Activated CD4-positive, alpha-beta T cell treated with anti-CD3 and anti-CD28 coated beads, Interleukin-2, amount 50 U/mL, for 24 hours (primary cell): Measurements from ENCODE around the gene MDGA2.

Experiments
- DNase-seq, 2 donors: peaks; one replicate each; pipeline ENCODE4 v3.0.0-alpha.2; 2020; ENCODE audit warnings: low read depth in 1 of 2, low spot score in 1 of 2

Gene MDGA2

DNA sequence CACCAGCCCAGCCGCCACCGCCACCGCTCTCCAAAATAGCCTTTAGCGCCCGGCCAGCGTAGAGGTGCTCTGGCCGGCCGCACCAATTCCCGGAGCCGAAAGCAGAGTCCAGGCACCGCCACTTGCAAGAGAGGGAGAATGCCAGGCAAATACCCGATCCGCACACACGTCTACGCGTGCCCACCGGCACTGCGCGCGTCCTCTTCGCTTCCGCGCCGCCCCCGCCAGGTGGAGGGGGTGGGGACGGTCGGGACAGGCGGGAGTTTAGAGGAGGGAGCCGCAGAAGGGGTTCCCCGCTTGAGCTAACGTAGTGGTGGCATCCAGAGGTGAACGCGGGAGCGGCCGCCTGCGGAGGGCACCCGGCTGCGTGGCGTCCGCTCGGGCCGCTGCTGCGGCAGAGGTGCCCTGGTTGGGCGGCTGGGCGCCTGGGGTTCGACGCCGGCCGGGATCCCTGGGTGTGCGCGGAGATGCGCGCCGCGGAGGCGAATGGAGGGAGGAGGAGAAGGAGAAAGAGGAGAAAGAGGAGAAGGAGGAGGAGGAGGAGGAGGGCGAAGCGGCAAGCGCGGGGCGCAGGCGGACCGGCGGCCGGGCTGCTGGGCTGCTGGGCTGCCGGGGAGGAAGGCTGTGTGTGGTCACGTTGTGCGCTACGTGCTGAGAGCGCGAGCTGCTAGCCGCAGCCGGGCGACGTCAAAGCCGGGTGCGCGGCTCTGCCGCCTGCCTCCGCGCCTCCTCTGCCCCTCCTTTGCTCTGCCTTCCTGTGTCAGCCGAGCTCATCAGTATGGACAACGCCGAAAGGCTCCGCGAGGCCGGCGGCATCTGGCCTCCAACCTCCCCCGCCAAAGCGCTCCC lies at the start of gene MDGA2:
TSS of gene MDGA2 (minus strand) at position 140 of the 849 bp plus-strand sequence.
- no peak for DNase-seq

DNA sequence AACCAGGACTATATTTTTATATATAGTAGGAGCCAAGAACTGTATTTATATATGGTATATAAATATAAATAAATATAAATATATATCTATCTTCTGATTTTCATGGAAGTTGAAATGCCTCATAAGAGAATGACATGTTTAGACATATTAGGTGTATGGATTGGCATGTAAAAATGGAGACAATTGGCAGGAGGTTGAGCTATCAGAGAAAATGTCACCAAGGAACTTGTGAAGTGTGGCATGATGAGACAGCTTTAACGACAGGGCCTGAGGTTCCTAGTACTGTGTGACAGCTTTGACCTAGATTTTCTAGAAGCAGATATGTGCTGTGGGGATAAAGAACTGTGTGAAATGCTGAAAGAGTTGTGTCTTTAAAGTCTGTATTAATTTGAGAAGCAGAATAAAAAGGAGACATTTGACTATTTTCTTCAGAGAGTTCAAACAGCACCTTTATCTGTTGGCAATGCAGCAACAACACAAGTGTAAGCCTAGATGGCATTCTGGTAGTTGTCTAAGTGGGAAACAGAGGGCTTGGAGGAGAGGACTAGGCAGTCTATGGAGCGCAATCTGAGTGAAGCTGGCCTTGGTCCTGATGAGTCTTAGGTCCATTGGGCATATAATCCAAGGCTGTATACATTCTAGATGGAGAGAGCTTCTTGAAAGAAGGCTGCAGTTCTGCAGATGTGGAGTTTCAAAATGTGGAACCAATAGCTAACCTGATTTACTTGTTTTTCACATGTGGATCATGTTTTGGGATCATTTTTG lies 47.7 kb upstream of the MDGA2 start:
- DNase-seq: no peak

- DNase-seq: no peak
Observed at GRCh38 chr14:47720281-47720680, 44.9 kb upstream of the MDGA2 start.

GRCh38 chr14:47715330-47715729 lies 39.9 kb upstream of the MDGA2 start:
- DNase-seq: no peak

GRCh38 chr14:47710581-47710980 lies 35.2 kb upstream of the MDGA2 start:
- DNase-seq: no peak

DNA sequence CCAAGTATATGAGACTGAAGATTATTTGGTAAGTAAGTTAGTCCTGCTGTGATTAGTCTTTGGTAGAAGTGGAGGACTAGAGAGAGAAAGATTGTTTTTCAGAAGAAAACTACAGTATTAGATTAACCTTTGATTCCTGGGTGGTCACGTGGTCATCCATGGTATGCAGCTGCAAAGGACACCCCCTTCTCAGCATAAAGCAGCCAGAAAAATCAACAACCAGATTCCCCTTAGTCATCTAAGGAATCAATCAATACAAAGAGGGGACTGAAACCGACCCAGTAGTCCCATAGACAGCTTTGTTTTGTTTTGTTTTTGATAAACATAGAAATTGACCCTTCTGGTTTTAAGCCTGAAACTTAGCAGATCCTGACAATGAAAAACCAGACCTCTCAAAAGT lies 30.3 kb upstream of the MDGA2 start:
- DNase-seq: no peak

DNA sequence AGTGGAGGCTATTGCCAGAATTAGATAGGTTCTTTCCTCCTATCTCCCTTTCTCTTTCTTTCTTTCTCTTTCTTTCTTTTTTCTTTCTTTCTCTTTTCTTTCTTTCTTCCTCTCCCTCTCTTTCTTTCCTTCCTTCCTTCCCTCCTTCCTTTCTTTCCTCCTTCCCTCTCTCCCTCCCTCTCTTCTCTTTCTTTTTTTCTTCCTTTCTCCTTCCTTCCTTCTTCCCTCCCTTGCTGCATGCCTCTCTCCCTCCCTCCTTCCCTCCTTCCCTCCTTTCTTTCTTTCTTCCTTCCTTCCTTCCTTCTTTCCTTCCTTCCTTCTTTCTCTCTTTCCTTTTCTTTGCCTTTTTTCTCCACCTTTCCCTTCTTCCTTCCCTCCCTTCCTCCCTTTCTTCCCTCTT lies 16.4 kb upstream of the MDGA2 start:
- no peak for DNase-seq

- DNase-seq: no peak
Observed at GRCh38 chr14:47678993-47679392, 3.6 kb upstream of the MDGA2 start.

DNA sequence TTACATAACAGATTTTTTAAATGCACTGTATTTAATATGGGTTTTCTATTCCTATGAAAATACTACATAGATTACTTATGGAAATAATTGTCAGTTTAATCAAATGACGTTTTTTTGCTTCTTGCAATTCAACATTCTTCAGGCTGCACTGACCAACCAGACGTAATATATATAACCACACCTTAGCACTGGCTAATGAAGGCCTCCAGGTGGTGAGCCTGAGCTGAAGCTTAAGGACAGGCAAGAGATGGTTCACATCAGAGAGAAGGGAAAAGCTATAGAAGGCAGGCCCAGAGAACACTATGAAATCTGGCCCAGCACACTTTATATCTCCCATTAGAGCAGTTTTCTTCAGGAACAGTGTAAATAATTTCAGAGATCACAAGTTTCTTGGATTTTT lies 2.8 kb upstream of the MDGA2 start:
- DNase-seq: no peak

DNA sequence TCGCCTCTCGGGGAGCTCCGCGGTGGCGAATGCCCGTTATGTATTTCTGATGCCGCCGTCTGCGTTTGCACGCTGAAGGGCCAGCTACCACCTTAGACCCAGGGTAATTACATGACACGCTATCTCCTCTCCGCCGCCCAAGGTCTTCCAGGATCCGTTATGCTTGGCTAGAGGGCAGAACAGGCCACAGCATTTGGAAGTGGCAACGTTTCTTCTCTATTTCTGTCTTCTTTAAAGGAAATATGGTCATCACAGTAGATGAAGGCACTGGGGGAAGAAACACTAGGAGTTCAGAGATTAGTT lies 861 bp upstream of the MDGA2 start:
- no peak for DNase-seq

- no peak for DNase-seq
Observed at GRCh38 chr14:47674543-47675465, 601 bp downstream of the MDGA2 start.

DNA sequence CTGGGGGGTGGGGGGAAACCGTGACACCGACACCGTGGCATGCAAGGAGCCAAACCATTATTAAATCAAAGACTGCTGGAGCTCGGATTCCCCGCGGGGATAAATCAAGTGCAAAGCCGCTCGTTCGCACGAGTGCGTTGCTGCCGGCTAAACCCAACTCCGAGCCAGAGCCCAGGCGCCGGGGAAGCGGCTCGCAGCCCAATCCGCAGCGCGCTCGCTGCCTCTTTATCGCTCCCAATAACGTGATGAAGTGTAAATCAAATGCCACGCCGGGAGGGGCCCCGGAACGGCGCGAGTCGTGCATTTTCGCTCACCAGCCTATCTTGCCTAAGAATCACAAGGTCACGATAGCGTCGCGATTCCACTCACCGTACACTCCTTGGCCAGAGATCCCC lies 1.3 kb downstream of the MDGA2 start:
- DNase-seq: no peak

GRCh38 chr14:47665337-47666134 lies 9.9 kb downstream of the MDGA2 start:
- no peak for DNase-seq

- DNase-seq: no peak
Observed at GRCh38 chr14:47662466-47662865, 12.9 kb downstream of the MDGA2 start.

DNA sequence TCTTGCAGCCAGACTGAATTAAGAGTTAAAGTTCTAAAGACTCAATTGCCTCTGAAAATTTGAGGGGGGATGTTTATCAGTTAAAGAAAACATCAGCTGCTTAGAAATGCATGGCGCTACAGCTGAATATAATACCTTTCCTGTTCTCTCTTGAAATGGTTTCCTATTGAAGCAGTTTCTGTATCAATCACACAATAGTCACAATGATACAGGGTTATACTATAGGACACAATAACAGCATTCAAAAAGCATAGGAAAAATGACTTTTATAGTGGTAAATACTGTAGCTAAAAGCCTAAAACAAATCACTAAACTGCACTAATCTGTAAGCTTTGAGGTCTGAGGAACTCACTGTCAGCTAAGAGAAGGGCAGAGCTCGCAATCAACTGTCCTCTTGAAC lies 15.2 kb downstream of the MDGA2 start:
- no peak for DNase-seq

GRCh38 chr14:47658041-47658440 lies 17.4 kb downstream of the MDGA2 start:
- no peak for DNase-seq

DNA sequence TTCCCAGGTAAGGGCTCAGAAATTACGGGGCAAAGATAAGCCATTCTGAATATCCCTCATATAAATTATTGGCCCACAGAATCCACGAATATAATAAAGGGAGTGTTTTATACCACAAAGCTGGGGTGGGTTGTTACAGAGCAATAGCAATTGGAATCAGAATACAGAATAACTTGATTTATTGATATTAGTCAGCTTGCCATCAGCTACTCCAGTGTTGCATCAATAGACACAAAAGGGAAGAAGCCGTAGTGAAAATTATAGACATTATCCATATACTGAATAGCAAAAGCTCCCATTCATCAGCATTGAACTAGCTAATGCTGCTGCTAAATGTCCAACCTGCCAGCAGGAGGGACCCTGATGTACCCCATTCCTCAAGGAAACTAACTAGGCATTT lies 18.3 kb downstream of the MDGA2 start:
- DNase-seq: no peak

- DNase-seq: no peak
Observed at GRCh38 chr14:47651337-47651736, 24.1 kb downstream of the MDGA2 start.

DNA sequence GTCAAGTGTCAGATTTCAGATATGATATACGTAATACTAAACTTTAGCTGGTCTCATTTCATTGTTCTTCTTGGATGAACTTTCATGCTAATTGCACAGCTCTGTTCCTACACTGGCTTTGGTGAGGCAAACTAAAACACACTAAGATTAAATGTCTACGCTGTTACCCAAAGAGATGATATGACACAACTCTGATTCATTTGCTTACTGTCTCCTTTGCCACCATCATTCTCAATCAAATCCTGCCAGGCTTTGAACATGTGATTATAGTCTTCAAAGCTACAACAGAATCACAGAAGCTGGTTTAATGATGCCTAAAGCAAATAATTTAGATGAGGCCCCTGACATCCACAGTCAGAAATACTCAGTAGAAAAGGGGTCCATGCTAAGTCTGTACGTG lies 37.7 kb downstream of the MDGA2 start:
- no peak for DNase-seq

DNA sequence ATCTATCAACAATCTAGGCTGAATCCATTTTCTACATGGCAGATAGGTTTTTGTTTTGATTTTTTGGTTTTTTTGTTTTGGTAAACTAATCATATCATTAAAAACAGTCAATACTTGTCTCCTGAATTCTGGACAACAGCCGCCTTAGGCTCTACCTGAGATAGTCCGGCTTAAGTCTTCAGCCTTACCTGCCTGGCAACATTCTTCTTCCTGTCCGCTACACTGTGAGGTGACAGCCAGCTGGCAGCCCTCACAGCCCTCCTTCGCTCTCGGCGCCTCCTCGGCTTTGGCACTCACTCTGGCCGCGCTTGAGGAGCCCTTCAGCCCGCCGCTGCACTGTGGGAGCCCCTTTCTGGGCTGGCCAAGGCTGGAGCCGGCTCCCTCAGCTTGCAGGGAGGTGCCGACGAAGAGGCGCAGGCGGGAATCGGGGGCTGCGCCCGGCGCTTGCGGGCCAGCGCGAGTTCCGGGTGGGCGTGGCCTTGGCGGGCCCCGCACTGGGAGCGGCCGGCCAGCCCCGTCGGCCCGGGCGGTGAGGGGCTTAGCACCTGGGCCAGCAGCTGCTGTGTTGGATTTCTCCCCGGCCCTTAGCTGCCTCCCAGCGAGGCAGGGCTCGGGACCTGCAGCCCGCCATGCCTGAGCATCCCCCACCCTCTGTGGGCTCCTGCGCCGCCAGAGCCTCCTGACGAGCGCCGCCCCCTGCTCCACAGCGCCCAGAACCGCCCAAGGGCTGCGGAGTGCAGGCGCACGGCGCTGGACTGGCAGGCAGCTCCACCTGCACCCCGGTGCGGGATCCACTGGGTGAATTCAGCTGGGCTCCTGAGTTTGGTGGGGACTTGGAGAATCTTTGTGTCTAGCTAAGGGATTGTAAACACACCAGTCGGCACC lies 49.0 kb downstream of the MDGA2 start:
- no peak for DNase-seq
